NAMALWA (cell line): Measurements from ENCODE around the gene SP100.

ENCODE experiments used
- DNase-seq: peaks from one replicate; pipeline ENCODE4 v3.0.0-alpha.2; 2015; ENCODE audit warnings: low spot score

Gene SP100

GRCh38 chr2:230542751-230543150 lies 126.8 kb downstream of the SP100 start:
- DNase-seq = no peak

- no peak for DNase-seq
Observed at GRCh38 chr2:230552181-230552580, 136.2 kb downstream of the SP100 start.

- DNase-seq = no peak
Observed at GRCh38 chr2:230557065-230557464, 141.1 kb downstream of the SP100 start.

- DNase-seq = peak; percentile 76
Observed at GRCh38 chr2:230564805-230565779, 149.1 kb downstream of the SP100 start.

- no peak for DNase-seq
Observed at GRCh38 chr2:230569298-230569697, 153.3 kb downstream of the SP100 start.

- DNase-seq = no peak
Observed at GRCh38 chr2:230570987-230571386, 155.0 kb downstream of the SP100 start.

- DNase-seq = no peak
Observed at GRCh38 chr2:230575642-230576324, 159.8 kb downstream of the SP100 start.

- DNase-seq = no peak
Observed at GRCh38 chr2:230577114-230577513, 161.1 kb downstream of the SP100 start.

- DNase-seq = no peak
Observed at GRCh38 chr2:230578106-230578505, 162.1 kb downstream of the SP100 start.

GRCh38 chr2:230582851-230583283 lies 166.9 kb downstream of the SP100 start:
- no peak for DNase-seq

GRCh38 chr2:230583581-230583980 lies 167.6 kb downstream of the SP100 start:
- DNase-seq = no peak

GRCh38 chr2:230586328-230586982 lies 170.5 kb downstream of the SP100 start:
- DNase-seq = no peak

- no peak for DNase-seq
Observed at GRCh38 chr2:230589025-230589424, 173.0 kb downstream of the SP100 start.

GRCh38 chr2:230589497-230590015 lies 173.6 kb downstream of the SP100 start:
- DNase-seq = peak; percentile 81

- no peak for DNase-seq
Observed at GRCh38 chr2:230590333-230590732, 174.3 kb downstream of the SP100 start.

- no peak for DNase-seq
Observed at GRCh38 chr2:230591850-230592249, 175.8 kb downstream of the SP100 start.

GRCh38 chr2:230592775-230593174 lies 176.8 kb downstream of the SP100 start:
- no peak for DNase-seq
